Naive thymus-derived CD4-positive, alpha-beta T cell (primary cell): Measurements from ENCODE around the gene CD300E. TPM values are rescaled to one million over a fixed set of nuclear protein-coding genes. Genes with fewer than 3 reads are reported as not detected.
"Not testable (repeated sequence)": the region's sequence is repeated elsewhere in the genome, so short reads cannot be mapped to it uniquely, and the experiment has no call there.

Experiments used
- ATAC-seq: fragments of 150-1000 bp; cut with Tn5 transposase; 2 replicates; pipeline ENCODE4 v1.10.0; 2021; ENCODE audit warnings: mild to moderate bottlenecking, moderate library complexity
- CTCF ChIA-PET: fragments of 350-600 bp; sonication (Branson Sonifier 250); formaldehyde crosslinking; loops from one replicate; lab custom pipeline; 2021; ENCODE audit warnings: antibody characterized with exemption; lab: Charles Lee
- POLR2A ChIA-PET: fragments of 350-600 bp; sonication (Branson Sonifier 250); formaldehyde crosslinking; loops from one replicate; lab custom pipeline; 2021; ENCODE audit warnings: antibody characterized with exemption, inconsistent platforms; lab: Charles Lee
- DNase-seq, 9 donors: peaks; one replicate each; pipeline versions ENCODE4 v3.0.0 to v3.0.0-alpha.2; 2020 to 2022; ENCODE audit warnings: mixed read lengths in 1 of 9
- H3K27ac ChIP-seq: one replicate; pipeline ENCODE4 v1.7.0; 2013; ENCODE audit warnings: mild to moderate bottlenecking, low read depth, low read length, moderate library complexity
- H3K27me3 ChIP-seq, 2 donors: one replicate each; pipeline ENCODE4 v1.7.0; 2013; ENCODE audit warnings: low read length in 2 of 2, mild to moderate bottlenecking in 2 of 2, moderate library complexity in 2 of 2; ENCODE audit not compliant: control insufficient read depth in 2 of 2, insufficient read depth in 2 of 2
- H3K36me3 ChIP-seq, 3 experiments: 1 replicate in 2 of 3; 2 replicates in 1 of 3; pipeline ENCODE4 v1.7.0; 2013; ENCODE audit warnings: low read length in 3 of 3, mild to moderate bottlenecking in 3 of 3, moderate library complexity in 1 of 3; ENCODE audit not compliant: insufficient read depth in 3 of 3, control insufficient read depth in 2 of 3
- H3K4me1 ChIP-seq, 2 donors: one replicate each; pipeline ENCODE4 v1.7.0; 2013; ENCODE audit warnings: low read length in 2 of 2, mild to moderate bottlenecking in 2 of 2, moderate library complexity in 1 of 2; ENCODE audit not compliant: control insufficient read depth in 2 of 2, insufficient read depth in 2 of 2
- H3K4me3 ChIP-seq: 2 replicates; pipeline ENCODE4 v1.7.0; 2013; ENCODE audit warnings: mild to moderate bottlenecking, low read length
- H3K9me3 ChIP-seq, 3 experiments: 1 replicate in 2 of 3; 2 replicates in 1 of 3; pipeline ENCODE4 v1.7.0; 2013; ENCODE audit warnings: low read length in 3 of 3; ENCODE audit not compliant: control insufficient read depth in 2 of 3
- H3K27ac Mint-ChIP-seq, 9 donors: one replicate each; pipeline ENCODE4 v1.8.0; 2020 to 2022; ENCODE audit warnings: mixed read lengths in 9 of 9, mild to moderate bottlenecking in 8 of 9, moderate library complexity in 5 of 9, inconsistent platforms in 2 of 9
- H3K27me3 Mint-ChIP-seq, 5 donors: one replicate each; pipeline ENCODE4 v1.8.0; 2021 to 2022; ENCODE audit warnings: mixed read lengths in 5 of 5, mild to moderate bottlenecking in 1 of 5
- H3K36me3 Mint-ChIP-seq, 5 donors: one replicate each; pipeline ENCODE4 v1.8.0; 2020 to 2022; ENCODE audit warnings: mixed read lengths in 5 of 5, mild to moderate bottlenecking in 3 of 5, inconsistent platforms in 1 of 5
- H3K4me1 Mint-ChIP-seq, 7 donors: one replicate each; pipeline ENCODE4 v1.8.0; 2020 to 2022; ENCODE audit warnings: mixed read lengths in 7 of 7, mild to moderate bottlenecking in 3 of 7, inconsistent platforms in 1 of 7
- H3K4me3 Mint-ChIP-seq, 10 donors: one replicate each; pipeline ENCODE4 v1.8.0; 2020 to 2022; ENCODE audit warnings: mild to moderate bottlenecking in 10 of 10, mixed read lengths in 10 of 10, moderate library complexity in 6 of 10, inconsistent platforms in 2 of 10
- H3K9me3 Mint-ChIP-seq, 11 donors: one replicate each; pipeline ENCODE4 v1.8.0; 2020 to 2022; ENCODE audit warnings: mixed read lengths in 11 of 11, mild to moderate bottlenecking in 4 of 11, inconsistent platforms in 1 of 11, moderate library complexity in 1 of 11
- intact Hi-C, 2 donors: fragments of 100-400 bp; cut with micrococcal nuclease; formaldehyde crosslinking; loops; one replicate each; pipeline ENCODE4 v1.15.1; 2023
- polyA plus RNA-seq, 2 donors: library from polyadenylated mRNA; unstranded; fragments of 300-500 nt; fragmentation: Illumina TruSeq; gene quantifications; one replicate each; pipeline ENCODE4 v1.2.3, GENCODE V29; 2021
- total RNA-seq, 6 experiments: library from RNA in 5 of 6; stranded (reverse) in 5 of 6; gene quantifications; 1 replicate in 5 of 6; 2 replicates in 1 of 6; pipeline ENCODE4 v1.2.3 and lab custom pipeline; 2021 to 2026

The CD300E gene
- total and polyA plus RNA-seq, 7 experiments from 2014 or later = 11.9 to 93.1 TPM; not detected in 5

DNA sequence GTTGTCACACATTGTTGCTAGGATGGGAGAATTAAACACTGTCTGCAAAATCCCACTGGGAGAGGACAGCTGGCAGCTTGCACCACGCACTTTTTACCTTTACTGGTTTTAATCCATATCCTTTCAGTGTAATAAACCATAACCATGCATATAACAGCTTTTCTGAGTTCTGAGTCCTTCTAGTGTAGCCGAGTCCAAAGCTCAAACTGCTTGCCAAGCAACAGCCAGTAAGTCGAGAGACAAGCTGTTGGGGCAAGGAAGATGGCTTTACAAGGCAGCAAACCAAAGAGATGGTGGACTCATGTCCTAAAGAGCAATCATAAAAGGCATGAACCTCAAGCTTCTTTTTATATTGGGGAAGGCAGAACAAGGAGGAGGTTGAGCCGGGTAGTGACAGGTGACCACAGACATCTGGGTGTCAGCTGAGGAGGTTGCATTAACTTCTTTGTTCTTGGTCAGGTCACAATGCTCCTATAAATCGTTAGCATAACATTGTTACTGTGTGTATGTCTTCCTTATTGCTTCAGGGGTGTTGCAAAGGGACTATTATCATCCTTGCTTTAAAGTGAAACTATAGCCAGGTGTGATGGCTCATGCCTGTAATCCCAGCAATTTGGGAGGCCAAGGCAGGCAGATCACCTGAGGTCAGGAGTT, 48.9 kb downstream of the CD300E start:
- ATAC-seq (no peak), DNase-seq (no peak)
- Histone ChIP-seq H3K4me1 (no peaks in the 10 kb centered on the region), H3K4me3 (no peak overlapping the region), H3K27me3 (no peaks in the 10 kb centered on the region), H3K9me3 (no peaks in the 10 kb centered on the region), H3K27ac (no peak overlapping the region), H3K36me3 (no peaks in the 10 kb centered on the region)
- H3K4me1 Mint-ChIP-seq = peaks cover 3 to 9% (median 6%) of the 10 kb centered on the region in 7 donors
- peaks cover 7 to 18% (median 12%) of the 10 kb centered on the region in 5 donors for H3K27me3 Mint-ChIP-seq
- H3K9me3 Mint-ChIP-seq = peaks cover 0 to 4% (median 0%) of the 10 kb centered on the region in 11 donors
- no peak overlapping the region for H3K4me3 Mint-ChIP-seq
- peaks cover 0 to 6% (median 0%) of the 10 kb centered on the region in 5 donors for H3K36me3 Mint-ChIP-seq
- peak overlapping the region in 1 of 9 donors; percentile 46 for H3K27ac Mint-ChIP-seq
- ChIA-PET CTCF (no interaction called here), POLR2A (no interaction called here)
- intact Hi-C loops = no loop called here

DNA sequence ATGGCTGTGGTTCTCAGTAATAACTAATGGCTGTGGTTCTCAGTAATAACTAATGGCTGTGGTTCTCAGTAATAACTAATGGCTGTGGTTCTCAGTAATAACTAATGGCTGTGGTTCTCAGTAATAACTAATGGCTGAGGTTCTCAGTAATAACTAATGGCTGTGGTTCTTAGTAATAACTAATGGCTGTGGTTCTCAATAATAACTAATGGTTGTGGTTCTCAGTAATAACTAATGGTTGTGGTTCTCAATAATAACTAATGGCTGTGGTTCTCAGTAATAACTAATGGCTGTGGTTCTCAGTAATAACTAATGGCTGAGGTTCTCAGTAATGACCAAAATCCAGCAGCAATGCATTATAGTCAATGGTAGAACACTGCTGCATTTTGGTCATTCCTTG, 49.9 kb downstream of the CD300E start:
- H3K4me1 ChIP-seq, H3K9me3 Mint-ChIP-seq, POLR2A ChIA-PET, intact Hi-C loops, H3K27ac ChIP-seq, H3K27me3 ChIP-seq, DNase-seq, H3K4me3 Mint-ChIP-seq, H3K36me3 ChIP-seq, H3K4me3 ChIP-seq, CTCF ChIA-PET, ATAC-seq, H3K27ac Mint-ChIP-seq, H3K36me3 Mint-ChIP-seq, H3K9me3 ChIP-seq, H3K4me1 Mint-ChIP-seq: not testable (repeated sequence)
- H3K27me3 Mint-ChIP-seq = peaks cover 12 to 27% (median 18%) of the 10 kb centered on the region in 5 donors

DNA sequence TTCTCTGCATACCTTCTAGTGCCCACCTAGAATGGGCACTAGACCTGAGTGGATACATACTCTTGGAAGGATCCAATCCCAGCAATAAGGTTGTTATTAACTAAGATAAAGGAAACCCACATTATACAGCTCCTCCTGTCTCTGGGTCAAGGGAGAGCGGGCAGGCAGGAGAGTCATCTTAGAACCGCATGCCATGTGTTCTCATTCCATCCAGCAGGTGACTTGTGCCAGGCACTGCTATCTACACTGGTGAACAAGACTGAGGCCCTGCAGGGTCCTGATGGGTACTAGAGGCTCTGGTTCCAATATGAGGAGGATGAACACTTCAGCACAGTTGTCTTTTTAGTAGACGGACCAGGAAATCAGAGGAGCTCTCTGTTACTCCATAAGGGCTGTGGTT, 50.4 kb downstream of the CD300E start:
- POLR2A ChIA-PET = no interaction called here
- Histone ChIP-seq H3K36me3 (no peaks in the 10 kb centered on the region), H3K9me3 (no peaks in the 10 kb centered on the region), H3K4me3 (no peak overlapping the region), H3K27ac (no peak overlapping the region), H3K27me3 (no peaks in the 10 kb centered on the region), H3K4me1 (no peaks in the 10 kb centered on the region)
- H3K9me3 Mint-ChIP-seq = peaks cover 0 to 4% (median 0%) of the 10 kb centered on the region in 11 donors
- DNase-seq = no peak
- CTCF ChIA-PET = no interaction called here
- intact Hi-C loops = no loop called here
- H3K27me3 Mint-ChIP-seq = peaks cover 17 to 28% (median 23%) of the 10 kb centered on the region in 5 donors
- H3K4me3 Mint-ChIP-seq = no peak overlapping the region
- H3K36me3 Mint-ChIP-seq = no peaks in the 10 kb centered on the region
- ATAC-seq = no peak
- H3K4me1 Mint-ChIP-seq = peaks cover 0 to 13% (median 6%) of the 10 kb centered on the region in 7 donors
- no peak overlapping the region for H3K27ac Mint-ChIP-seq

DNA sequence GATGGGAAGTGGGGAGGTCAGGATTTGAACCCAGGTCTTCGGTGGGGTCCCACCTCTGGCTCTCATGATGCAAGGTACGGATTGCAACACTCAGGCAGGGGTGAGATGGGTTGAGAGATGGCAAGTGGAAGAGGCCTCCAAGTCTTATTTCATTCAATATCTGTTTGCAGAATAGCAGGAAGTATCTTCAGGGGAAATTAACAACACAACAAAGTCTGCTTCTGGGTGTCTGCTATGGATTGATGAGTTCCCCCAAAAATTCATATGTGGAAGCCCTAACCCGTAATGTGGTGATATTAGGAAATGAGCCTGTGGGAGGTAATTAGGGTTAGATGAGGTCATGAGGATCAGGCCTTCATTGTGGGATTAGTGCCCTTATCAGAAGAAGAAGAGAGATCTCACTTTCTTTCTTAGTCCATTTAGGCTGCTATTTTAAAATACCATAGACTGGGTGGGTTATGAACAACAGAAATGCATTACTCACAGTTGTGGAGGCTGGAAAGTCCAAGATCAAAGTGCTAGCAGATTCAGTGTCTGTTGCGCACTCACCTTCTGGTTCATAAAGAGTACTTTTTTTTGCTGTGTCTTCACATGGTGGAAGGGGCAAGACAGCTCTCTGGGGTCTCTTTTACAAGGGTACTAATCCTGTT, 51.8 kb downstream of the CD300E start:
- intact Hi-C loops = no loop called here

DNA sequence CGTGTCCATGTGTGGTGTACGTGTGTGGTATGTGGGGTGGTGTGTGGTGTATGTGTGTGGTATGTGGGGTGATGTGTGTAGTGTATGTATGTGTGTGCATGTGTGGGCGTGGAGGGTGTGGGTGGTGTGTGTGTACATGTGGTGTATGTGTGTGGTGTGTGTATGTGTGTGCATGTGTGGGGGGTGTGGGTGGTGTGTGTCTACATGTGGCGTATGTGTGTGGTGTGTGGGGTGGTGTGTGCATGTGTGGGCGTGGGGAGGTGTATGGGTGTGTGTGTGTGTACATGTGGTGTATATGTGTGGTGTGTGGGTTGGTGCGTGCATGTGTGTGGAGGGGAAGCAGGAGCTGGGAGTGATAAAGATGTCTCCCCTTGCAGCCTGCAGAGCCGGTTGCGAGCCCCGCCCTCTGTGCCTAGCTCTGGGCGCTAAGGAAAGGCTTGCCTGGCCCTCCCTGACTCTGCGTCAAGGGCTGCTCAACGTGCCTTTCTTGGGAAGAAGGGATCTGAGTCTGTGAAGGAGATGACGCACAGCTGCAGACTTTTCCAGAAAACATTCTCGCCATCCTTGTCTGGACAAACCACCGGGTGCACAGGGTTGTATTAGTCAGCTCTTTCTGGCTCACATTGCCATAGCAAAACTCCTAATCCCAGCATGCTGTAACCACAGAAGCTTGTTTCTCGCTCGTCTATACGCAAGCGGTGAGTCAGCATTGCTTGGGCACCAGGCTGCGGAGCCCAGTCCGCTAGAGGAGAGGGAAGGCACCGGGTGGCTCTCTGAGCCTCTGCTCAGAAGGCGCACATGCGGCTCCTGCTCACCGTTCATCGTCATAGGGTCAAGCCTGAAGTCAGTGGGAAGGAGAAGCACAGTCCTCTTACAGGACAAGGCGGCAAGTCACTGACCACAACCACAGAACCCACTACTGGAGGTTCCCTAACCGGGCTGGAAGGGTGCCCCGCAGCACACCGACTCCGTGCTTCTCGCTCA, 54.2 kb downstream of the CD300E start:
- no peak overlapping the region for H3K4me3 Mint-ChIP-seq
- no peaks in the 10 kb centered on the region for H3K9me3 Mint-ChIP-seq
- H3K27ac Mint-ChIP-seq = no peak overlapping the region
- no peaks in the 10 kb centered on the region for H3K9me3 ChIP-seq
- intact Hi-C loops = no loop called here
- POLR2A ChIA-PET = interaction anchor here (0.7 kb wide), 1 partner anchor 201 kb away, joined by 3 read pairs; no protein-coding TSS in a partner anchor
- H3K4me1 Mint-ChIP-seq = peaks cover 0 to 13% (median 8%) of the 10 kb centered on the region in 7 donors
- ATAC-seq (peak; percentile 90), DNase-seq (no peak)
- H3K36me3 ChIP-seq = no peaks in the 10 kb centered on the region
- no peaks in the 10 kb centered on the region for H3K36me3 Mint-ChIP-seq
- H3K27me3 Mint-ChIP-seq = peaks cover 19 to 35% (median 30%) of the 10 kb centered on the region in 5 donors
- CTCF ChIA-PET = no interaction called here
- H3K27ac ChIP-seq = no peak overlapping the region
- H3K4me1 ChIP-seq = no peaks in the 10 kb centered on the region
- no peak overlapping the region for H3K4me3 ChIP-seq
- H3K27me3 ChIP-seq = no peaks in the 10 kb centered on the region

More for the DNA sequence above, 51.8 kb downstream of the CD300E start:
- Histone ChIP-seq H3K36me3 (no peaks in the 10 kb centered on the region), H3K4me3 (no peak overlapping the region), H3K27ac (no peak overlapping the region), H3K27me3 (no peaks in the 10 kb centered on the region), H3K9me3 (no peaks in the 10 kb centered on the region), H3K4me1 (no peaks in the 10 kb centered on the region)
- H3K27me3 Mint-ChIP-seq = peaks cover 25 to 33% (median 29%) of the 10 kb centered on the region in 5 donors
- CTCF ChIA-PET = no interaction called here
- H3K27ac Mint-ChIP-seq = no peak overlapping the region
- H3K9me3 Mint-ChIP-seq = peaks cover 0 to 4% (median 0%) of the 10 kb centered on the region in 11 donors
- peaks cover 0 to 13% (median 6%) of the 10 kb centered on the region in 7 donors for H3K4me1 Mint-ChIP-seq
- H3K36me3 Mint-ChIP-seq = no peaks in the 10 kb centered on the region
- DNase-seq = no peak
- no peak for ATAC-seq
- POLR2A ChIA-PET = no interaction called here
- no peak overlapping the region for H3K4me3 Mint-ChIP-seq

DNA sequence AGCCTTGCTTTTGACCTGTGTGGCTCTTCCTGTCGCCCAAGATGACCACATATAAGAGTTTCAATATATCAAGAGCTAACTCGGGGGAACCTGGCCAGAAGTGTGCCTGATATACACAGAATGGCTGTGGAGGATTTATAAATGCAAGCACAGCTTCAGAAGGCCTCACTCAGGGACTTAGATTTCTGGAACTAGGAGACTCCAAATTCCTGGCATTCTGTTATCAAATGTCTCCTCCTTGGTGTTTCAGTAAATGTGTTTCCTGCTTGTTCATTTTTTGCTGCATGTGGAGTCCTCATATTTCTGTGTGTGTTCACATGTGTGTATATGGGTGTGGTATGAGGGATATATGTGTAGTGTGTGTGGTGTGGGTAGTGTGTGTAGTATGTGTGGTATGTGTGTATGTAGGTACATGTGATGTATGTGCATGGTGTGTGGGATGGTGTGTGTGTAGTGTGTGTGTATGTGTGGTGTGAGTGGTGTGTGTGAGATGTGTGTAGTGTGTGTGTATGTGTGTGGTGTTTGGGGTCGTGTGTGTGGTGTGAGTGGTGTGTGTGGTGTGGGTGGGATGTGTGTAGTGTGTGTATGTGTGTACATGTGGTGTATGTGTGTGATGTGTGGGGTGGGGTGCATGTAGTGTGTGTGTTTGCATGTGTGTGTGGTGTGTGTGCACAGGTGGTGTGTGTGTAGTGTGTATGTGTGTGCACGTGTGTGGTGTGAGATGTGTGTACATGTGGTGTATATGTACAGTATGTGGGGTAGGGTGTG, 55.2 kb downstream of the CD300E start:
- H3K4me1 ChIP-seq = no peaks in the 10 kb centered on the region

More for the DNA sequence above, 55.2 kb downstream of the CD300E start:
- ChIA-PET CTCF (no interaction called here), POLR2A (no interaction called here)
- DNase-seq = no peak
- no peak overlapping the region for H3K27ac ChIP-seq
- H3K36me3 ChIP-seq = no peaks in the 10 kb centered on the region
- H3K4me3 ChIP-seq = no peak overlapping the region
- no peak overlapping the region for H3K27ac Mint-ChIP-seq
- H3K4me1 Mint-ChIP-seq = peaks cover 0 to 13% (median 8%) of the 10 kb centered on the region in 7 donors
- peaks cover 0 to 1% (median 0%) of the 10 kb centered on the region in 11 donors for H3K9me3 Mint-ChIP-seq
- no peaks in the 10 kb centered on the region for H3K27me3 ChIP-seq
- H3K27me3 Mint-ChIP-seq = peaks cover 19 to 36% (median 27%) of the 10 kb centered on the region in 5 donors
- no peaks in the 10 kb centered on the region for H3K9me3 ChIP-seq
- no peaks in the 10 kb centered on the region for H3K36me3 Mint-ChIP-seq
- H3K4me3 Mint-ChIP-seq = no peak overlapping the region
- ATAC-seq = no peak
- intact Hi-C loops = no loop called here
